GM19025 (cell line): ENCODE data around the gene SLA2.
"Not testable (repeated sequence)": the region's sequence is repeated elsewhere in the genome, so short reads cannot be mapped to it uniquely, and the experiment has no call there.

Experiments
- ATAC-seq: cut with Tn5 transposase; IDR thresholded peaks from one replicate; pipeline ENCODE4 v1.9.1; 2021; ENCODE audit warnings: mild to moderate bottlenecking, low read depth, moderate library complexity; ENCODE audit not compliant: unreplicated experiment

The SLA2 gene

DNA sequence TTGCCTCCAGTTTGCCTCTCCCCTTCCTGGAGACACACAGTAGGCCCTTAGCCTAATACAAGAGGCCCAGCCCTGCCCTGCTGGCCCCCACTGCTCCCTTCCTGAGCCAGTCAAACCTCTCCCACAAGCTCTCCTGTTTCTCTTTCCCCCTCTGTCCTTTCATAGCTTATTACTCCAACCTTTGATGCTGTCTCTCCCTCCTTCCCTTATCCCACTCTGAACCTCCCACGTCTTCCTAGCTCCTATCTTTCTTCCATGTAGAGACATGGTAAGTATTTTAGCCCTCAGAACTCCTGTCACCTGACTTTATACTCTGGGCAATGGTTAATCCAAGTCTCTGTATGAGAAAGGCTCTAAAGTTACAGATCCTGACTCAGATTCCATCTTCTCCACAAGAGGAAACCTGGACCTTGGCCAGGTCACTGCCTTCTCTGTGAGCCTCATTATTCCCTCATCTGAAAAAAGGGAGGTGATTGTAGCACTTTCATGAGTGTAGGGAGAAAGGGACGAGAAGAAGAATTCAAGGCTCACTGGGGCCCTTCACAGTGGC, 65.9 kb downstream of the SLA2 start:
- ATAC-seq, result no peak

DNA sequence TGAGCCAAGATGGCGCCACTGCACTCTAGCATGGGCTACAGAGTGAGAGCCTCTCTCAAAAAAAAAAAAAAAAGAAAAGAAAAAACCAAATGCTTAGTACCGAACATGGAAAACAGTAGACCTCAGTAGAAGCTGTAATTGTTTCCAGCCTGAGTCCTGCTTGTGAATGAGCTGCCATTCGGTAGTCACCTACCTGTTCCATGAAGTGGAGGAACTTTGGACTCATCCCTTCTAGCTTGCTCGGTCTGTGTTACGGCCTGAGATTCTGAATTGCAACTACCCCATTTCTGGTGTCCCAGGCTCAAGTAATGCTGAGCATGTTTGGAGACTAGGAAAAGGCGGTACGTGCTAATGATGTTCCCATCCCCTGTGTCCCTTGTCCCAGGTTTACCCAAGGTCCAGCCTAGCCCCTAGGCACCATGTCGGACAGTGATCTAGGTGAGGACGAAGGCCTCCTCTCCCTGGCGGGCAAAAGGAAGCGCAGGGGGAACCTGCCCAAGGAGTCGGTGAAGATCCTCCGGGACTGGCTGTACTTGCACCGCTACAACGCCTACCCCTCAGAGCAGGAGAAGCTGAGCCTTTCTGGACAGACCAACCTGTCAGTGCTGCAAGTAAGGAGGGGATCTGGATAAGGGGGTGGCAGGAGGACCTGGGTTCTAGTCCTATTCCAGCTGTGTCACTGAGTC, 67.5 kb downstream of the SLA2 start:
- ATAC-seq, result no peak

DNA sequence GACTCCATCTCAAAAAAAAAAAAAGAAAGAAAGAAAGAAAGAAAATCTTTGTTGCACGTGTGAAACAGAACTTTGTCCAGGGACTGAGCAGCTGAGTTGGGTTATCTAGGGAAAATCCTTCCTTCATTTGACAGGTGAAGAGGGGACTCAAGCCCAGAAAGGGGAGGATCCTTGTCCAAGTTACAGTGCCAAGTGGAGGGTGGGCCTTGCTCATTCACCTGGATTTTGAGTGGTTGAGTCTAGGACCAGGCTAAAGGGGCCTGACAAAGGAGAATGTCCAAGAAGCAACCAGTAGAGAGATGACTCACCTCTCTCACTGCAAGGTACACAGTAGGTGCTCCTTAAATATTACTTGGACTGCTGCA, 69.9 kb downstream of the SLA2 start:
- ATAC-seq, result no peak

DNA sequence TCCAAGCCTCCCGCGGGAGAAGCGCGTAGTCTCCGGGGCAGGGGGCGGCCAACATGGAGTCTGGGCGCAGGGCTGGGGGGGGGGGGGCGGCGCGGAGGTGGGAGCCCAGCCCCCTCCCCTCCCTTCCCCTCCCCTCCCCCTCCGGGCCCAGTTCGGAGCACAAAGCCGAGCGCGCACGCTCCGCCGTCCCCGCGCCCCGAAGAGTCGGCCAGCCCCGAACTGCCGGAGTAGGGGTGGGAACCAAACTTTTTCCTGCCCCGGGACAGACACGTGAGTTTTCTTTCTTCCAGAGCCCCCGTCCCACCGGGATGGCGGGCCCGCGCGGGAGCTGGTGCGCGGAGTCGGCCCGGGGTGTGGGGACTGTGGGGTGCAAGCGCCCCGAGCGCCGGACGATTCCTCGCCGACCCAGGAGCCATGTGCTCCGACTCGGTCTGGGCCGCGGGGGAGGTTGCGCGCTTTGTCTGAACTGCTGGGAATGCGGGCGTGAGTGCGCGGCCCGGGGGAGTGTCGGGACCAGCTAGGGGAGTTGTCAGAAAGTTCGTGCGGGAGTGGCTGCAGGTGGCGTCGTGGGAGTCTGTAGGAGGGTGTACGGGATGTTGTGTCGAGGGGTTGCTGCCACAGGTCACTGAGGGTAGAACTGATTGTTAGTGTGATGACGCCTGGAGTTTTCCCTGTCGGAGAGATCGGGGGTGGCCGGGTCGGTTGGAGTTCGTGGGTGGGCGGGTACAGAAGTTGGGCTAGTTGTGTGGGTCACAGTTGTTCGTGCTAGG, 71.4 kb downstream of the SLA2 start:
- ATAC-seq, result no peak

DNA sequence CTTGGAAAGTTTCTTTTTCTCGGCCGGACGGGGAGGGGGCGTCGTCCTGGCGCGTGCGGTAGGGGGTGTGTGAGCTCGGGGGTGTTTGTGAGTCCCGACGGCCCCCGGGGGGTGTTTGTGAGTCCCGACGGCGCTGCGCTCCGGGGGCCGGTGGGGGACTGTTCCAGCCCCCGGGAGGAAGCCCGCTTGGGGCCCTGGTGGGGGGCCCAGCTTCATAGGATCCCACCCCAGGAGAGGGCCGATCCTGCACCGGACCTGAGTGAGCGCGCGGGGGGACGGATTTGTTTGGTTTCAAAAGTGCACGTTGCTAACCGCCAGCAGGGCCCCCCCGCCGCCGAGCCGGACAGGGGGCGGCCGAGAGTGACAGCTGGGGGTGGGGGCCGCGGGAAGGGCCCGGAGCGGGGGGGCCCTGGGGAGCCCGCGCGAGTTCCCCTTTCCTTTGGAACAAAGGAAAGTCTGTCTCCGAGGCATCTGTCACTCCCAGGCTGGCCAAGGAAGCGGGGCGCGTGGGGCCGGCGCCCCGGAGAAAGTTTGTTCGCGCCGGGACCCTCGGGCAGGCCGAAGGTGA, 72.1 kb downstream of the SLA2 start:
- no peak for ATAC-seq

DNA sequence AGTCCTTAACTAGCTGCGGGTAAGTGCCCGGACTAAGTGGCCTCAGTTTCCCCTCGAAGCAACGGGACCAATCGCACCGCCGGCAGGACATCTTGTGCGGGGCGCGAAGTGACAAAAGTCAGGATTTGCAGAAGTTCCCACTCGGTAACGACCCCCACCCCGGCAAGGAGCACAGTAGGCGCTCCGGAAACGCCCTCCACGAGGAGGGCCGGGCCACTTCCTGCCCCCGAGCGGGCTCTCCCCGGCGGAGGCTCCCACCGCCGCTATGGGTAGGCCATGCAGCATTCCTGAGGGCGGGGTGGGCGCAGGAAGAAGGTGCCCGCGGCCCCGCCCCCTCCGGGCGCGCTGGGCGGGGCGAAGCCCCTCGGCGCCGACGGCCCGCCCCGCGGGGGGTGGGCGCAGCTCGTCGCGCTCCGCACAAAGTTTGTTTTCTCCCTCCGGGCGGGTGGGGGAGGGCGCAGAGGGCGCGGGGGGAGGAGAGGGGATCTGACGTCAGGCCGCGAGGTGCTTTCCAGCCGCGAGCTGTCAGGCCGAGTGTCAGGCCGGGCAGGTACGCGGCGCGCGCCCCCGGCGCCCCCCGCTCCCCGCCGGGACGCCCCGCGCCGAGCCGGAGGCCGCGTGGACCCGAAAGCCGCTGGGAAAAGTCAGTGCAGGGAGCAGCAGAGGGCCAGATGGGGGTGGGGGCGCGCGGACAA, 72.7 kb downstream of the SLA2 start, which contains the start of gene TGIF2:
Gene TGIF2, plus strand, starts transcription at position 495 of the 695 bp plus-strand sequence. CDS start 5,178 bp downstream, outside the sequence.
- peak; percentile 67 for ATAC-seq

DNA sequence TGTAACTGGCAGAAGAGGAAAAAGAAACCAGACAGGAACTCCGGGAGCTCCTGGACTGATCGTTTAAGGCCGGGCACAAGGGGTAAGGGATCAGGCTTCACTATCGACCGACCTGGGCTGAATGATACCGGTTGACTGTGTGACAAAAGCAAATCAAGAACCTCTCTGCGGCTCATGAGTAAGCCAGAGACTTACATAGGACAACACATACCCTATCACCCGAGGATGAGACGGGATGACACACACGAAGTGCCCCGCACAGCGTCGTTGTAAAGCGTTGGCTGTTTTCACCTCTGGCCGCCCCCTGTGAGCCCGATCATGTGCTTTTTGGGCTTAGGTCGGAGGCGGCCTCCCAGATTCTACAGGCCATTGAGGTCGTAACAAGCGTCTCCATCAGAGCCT, 73.3 kb downstream of the SLA2 start:
- ATAC-seq, result no peak

DNA sequence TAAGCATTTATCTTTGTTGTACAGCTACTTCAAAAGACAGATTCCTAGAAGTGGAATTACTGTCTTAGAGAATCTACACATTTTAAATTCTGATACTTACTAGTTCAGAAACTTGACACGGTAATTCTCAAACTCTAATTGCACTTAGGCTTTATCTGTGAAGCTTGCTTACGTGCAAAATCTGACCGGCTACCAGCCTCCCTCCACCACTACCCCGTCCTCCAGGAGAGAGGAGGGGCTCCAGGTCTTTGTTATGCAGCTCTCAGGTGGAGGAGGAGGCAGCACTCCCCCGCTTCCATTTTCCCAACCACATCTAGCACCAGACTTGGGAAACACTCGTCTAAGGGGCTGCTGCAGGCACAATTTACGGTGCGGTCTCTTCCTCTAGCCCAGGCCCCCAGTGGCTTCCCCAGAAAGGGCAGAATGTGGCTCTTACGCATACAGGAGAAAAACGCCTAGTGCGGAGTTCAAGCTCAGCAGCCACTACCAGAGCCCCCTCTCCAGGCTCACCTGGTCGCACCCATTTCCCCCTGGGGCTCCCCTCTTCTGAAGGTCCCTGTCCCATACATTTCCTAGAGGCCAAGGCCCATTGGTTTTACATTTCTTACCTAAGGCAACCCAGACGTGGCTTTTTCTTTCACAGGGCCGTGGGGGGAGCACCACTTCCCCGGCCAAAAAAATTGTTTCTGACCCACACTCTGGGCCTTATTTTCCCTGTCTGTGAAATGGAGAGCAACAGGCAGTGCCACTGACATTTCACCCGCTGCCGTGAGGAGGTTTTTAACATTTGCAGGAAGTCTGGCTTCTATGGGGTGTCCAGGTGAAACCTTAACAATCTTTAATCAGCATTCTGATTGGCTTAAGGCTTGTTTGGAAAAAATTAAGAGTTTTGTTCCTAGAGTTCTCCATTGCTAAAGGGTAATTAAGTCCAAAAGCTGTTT, 74.2 kb downstream of the SLA2 start:
- no peak for ATAC-seq

DNA sequence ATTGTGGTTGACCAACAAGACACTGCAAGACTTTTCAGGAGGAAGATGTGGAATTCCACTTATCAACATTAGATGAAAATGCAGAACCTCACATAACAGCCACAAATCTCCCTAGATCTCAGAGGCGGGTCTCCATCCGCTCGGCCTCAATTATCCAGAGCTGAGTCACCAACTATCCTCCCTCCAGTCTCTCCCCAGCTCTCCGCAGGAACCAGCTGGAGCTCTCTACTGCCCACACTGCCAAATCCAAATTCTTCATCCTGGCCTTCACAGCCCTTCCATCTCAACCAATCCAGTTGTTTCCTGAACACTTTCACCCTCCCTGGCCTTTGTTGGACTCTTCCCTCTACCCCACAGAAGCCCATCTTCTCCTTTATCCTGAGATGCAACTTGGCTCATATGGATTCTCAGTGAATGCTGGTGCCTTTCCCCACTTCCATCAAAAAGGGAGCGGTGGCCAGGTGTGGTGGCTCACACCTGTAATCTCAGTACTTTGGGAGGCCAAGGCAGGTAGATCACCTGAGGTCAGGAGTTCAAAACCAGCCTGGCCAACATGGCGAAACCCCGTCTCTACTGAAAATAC, 76.1 kb downstream of the SLA2 start:
- ATAC-seq, result no peak

DNA sequence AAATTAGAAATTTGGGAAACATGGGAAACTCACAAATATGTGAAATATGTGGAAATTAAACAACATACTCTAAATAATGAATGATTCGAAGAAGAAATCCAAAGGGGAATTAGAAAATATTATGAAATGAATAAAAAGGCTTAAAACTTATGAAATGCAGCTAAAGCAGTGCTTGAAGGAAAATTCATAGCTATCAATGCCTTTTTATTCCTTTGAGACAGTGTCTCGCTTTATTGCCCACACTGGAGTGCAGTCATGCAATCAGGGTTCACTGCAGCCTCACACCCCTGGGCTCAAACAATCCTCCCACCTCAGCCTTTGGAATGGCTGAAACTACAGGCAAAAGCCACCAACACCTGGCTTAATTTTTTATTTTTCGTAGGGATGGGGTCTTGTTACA, 80.5 kb downstream of the SLA2 start:
- ATAC-seq, result no peak

DNA sequence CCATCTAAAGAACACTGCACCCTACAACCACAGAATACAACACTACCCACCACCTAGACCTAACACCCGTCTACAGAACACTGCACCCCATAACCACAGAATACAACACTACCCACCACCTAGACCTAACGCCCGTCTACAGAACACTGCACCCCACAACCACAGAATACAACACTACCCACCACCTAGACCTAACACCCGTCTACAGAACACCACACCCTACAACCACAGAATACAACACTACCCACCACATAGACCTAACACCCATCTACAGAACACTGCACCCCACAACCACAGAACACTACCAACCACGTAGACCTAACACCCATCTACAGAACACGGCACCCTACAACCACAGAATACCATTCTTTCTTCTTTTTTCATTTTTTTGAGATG, 81.3 kb downstream of the SLA2 start:
- not testable (repeated sequence) for ATAC-seq

DNA sequence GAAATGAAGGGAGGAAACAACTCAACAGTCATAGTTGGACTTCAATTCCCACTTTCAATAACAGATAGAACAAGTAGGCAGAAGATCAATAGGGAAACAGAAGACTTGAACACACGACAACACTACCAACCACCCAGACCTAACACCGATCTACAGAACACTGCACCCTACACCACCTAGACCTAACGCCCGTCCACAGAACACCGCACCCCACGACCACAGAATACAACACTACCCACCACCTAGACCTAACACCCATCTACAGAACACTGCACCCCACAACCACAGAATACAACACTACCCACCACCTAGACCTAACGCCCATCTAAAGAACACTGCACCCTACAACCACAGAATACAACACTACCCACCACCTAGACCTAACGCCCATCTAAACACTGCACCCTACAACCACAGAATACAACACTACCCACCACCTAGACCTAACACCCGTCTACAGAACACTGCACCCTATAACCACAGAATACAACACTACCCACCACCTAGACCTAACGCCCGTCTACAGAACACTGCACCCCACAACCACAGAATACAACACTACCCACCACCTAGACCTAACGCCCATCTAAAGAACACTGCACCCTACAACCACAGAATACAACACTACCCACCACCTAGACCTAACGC, 81.8 kb downstream of the SLA2 start:
- ATAC-seq, result not testable (repeated sequence)

DNA sequence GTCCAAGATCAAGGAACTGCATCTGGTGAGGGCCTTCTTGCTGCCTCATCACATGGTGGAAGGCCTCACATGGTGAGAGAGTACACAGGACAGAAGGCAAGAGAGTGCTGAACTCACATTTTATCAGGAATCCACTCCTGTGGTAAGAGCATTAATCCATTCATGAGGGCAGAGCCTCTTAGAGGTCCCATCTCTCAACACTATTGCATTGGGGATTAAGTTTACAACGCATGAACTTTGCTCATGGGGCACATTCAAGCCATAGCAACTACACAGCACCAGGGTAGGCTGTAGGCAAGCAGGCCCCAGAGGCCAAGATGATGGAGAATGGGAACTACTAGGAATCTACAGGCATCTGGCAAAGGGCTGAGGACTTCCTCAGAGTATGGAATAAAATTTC, 82.6 kb downstream of the SLA2 start:
- ATAC-seq, result no peak

DNA sequence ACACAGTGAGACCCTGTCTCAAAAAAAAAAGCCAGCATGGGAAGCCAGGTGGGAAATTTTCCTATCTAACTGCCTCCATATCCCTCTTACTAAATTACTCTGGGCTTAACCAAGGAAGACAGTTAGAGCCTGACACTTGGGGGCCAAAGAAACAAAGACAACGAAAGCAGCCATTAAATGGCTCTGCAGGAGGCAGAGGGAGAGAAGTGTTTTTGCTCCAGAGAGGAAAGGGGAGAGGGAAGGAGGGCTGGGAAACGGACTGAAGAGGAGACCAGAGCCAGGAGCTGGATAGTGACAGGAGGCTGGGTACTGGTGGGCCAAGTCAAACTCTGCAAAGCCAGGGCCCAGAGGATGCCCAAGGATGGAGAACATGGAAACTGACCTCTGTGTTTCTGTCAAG, 83.3 kb downstream of the SLA2 start:
- ATAC-seq, result no peak
